HepG2 (cell line): Measurements from ENCODE around the gene RBM27. TPM values are rescaled to one million over a fixed set of nuclear protein-coding genes. Genes with fewer than 3 reads are reported as not detected.

Experiments used
- AGO2 ChIP-seq: fragments of 200-400 bp; formaldehyde crosslinking; optimal IDR thresholded peaks from 2 replicates; pipeline ENCODE3; 2017; ENCODE audit warnings: mild to moderate bottlenecking, low read depth, low read length, moderate library complexity
- ATF7-NPFF ChIP-seq: sonication (generic); formaldehyde crosslinking; IDR thresholded peaks from 2 replicates; pipeline ENCODE4 v1.8.1; 2023; ENCODE audit warnings: mild to moderate bottlenecking, low read depth, missing genetic modification reagents, moderate library complexity
- DNMT1 ChIP-seq: sonication (generic); formaldehyde crosslinking; IDR thresholded peaks from 2 replicates; pipeline ENCODE4 v1.5.1; 2020; ENCODE audit warnings: mild to moderate bottlenecking, missing genetic modification reagents
- HCFC1 ChIP-seq: fragments of 150-350 bp; IDR thresholded peaks from 2 replicates; pipeline ENCODE4 v1.6.1; 2014; ENCODE audit warnings: low read depth, low read length
- HNF4A ChIP-seq: sonication (generic); formaldehyde crosslinking; IDR thresholded peaks from 2 replicates; pipeline ENCODE4 v1.4.0; 2020; ENCODE audit warnings: missing genetic modification reagents
- MED8 ChIP-seq: sonication (generic); formaldehyde crosslinking; IDR thresholded peaks from 2 replicates; pipeline ENCODE4 v1.8.1; 2023; ENCODE audit warnings: mild to moderate bottlenecking, missing genetic modification reagents; ENCODE audit not compliant: insufficient replicate concordance
- NCOA2 ChIP-seq: sonication (generic); formaldehyde crosslinking; IDR thresholded peaks from 2 replicates; pipeline ENCODE4 v1.8.0; 2022; ENCODE audit warnings: inconsistent platforms
- PHB2 ChIP-seq: fragments of 450-650 bp; IDR thresholded peaks from 2 replicates; pipeline ENCODE4 v1.6.1; 2018; ENCODE audit not compliant: partially characterized antibody
- RAD21 ChIP-seq: fragments of 450-650 bp; formaldehyde crosslinking; IDR thresholded peaks from 2 replicates; pipeline ENCODE4 v1.5.0; 2020; ENCODE audit warnings: mild to moderate bottlenecking
- SCMH1 ChIP-seq: sonication (generic); formaldehyde crosslinking; IDR thresholded peaks from 2 replicates; pipeline ENCODE4 v1.9.0; 2021; ENCODE audit warnings: missing genetic modification reagents, mild to moderate bottlenecking, borderline replicate concordance
- ZSCAN31 ChIP-seq: sonication (generic); formaldehyde crosslinking; IDR thresholded peaks from 2 replicates; pipeline ENCODE4 v1.5.0; 2020; ENCODE audit warnings: low read depth, mild to moderate bottlenecking, missing genetic modification reagents
- polyA plus RNA-seq, 8 experiments: library from polyadenylated mRNA; depleted of rRNA in 3 of 8; stranded (reverse) in 7 of 8; unstranded in 1 of 8; fragments of >200 nt; fragmentation: Illumina TruSeq in 4 of 8; extraction: Trizol in 4 of 8; gene quantifications; 2 replicates each; pipeline versions ENCODE4 v1.2.1 to v1.2.3, GENCODE V29; 2011 to 2016; ENCODE audit warnings: low read depth in 4 of 8, missing spikeins in 1 of 8, mixed read lengths in 1 of 8; ENCODE audit not compliant: insufficient read depth in 1 of 8
- total RNA-seq, 5 experiments: library from RNA; depleted of rRNA; stranded (reverse); fragments of >200 nt; fragmentation: Illumina TruSeq; extraction: Trizol; gene quantifications; 2 replicates each; pipeline ENCODE4 v1.2.3, GENCODE V29; 2016; ENCODE audit warnings: low read depth in 1 of 5
- TF ChIP-seq, protein P1 (sequence below): sonication (generic); formaldehyde crosslinking; IDR thresholded peaks from 2 replicates; pipeline ENCODE4 v1.4.0; 2020; ENCODE audit warnings: missing genetic modification reagents
- TF ChIP-seq, protein P2 (sequence below): sonication (generic); formaldehyde crosslinking; conservative IDR thresholded peaks from 2 replicates; pipeline ENCODE4 v1.4.0; 2020; ENCODE audit warnings: missing genetic modification reagents
- TF ChIP-seq, protein P3 (sequence below): sonication (generic); formaldehyde crosslinking; IDR thresholded peaks from 2 replicates; pipeline ENCODE4 v1.4.0; 2020; ENCODE audit warnings: missing genetic modification reagents
- TF ChIP-seq, protein P4 (sequence below): sonication (generic); formaldehyde crosslinking; IDR thresholded peaks from 2 replicates; pipeline ENCODE4 v1.4.0; 2020; ENCODE audit warnings: missing genetic modification reagents, mild to moderate bottlenecking, borderline replicate concordance
- TF ChIP-seq, protein P5 (sequence below): sonication (generic); formaldehyde crosslinking; IDR thresholded peaks from 2 replicates; pipeline ENCODE4 v1.8.0; 2022; ENCODE audit warnings: missing genetic modification reagents, low read depth, mild to moderate bottlenecking, borderline replicate concordance
- TF ChIP-seq, protein P6 (sequence below): sonication (generic); formaldehyde crosslinking; IDR thresholded peaks from 2 replicates; pipeline ENCODE4 v1.5.1; 2020; ENCODE audit warnings: mild to moderate bottlenecking, missing genetic modification reagents, moderate library complexity

The RBM27 gene
- total and polyA plus RNA-seq, 2 of the 13 experiments (the other 11 are each of a cell fraction or from before 2014, with no cell fraction given): 12.9 to 23.4 TPM

DNA sequence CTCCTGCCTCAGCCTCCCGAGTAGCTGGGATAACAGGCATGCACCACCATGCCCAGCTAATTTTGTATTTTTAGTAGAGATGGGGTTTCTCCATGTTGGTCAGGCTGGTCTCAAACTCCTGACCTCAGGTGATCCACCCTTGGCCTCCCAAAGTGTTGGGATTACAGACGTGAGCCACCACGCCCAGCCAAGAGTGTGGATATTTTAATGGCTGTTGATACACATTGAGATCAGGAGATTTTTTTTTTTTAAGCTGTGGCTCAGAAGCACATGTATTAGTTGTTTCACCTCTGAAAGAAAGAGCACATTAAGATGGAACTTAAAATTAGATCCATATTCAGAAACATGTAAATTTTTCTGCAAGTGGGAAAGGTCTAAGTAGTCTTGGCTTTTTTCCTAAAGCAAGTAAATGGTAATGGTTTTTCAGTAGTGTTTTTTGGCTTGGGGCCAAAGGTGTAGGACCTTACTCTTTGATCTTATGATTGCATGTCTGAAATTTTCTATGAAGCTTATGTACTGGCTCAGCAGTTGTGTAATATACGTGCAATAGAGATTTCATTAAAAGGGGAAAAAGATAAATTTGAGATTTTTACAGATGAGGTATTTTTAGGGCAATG is 9.9 kb downstream of the RBM27 start (continued):
- TF ChIP-seq, protein P1, sequence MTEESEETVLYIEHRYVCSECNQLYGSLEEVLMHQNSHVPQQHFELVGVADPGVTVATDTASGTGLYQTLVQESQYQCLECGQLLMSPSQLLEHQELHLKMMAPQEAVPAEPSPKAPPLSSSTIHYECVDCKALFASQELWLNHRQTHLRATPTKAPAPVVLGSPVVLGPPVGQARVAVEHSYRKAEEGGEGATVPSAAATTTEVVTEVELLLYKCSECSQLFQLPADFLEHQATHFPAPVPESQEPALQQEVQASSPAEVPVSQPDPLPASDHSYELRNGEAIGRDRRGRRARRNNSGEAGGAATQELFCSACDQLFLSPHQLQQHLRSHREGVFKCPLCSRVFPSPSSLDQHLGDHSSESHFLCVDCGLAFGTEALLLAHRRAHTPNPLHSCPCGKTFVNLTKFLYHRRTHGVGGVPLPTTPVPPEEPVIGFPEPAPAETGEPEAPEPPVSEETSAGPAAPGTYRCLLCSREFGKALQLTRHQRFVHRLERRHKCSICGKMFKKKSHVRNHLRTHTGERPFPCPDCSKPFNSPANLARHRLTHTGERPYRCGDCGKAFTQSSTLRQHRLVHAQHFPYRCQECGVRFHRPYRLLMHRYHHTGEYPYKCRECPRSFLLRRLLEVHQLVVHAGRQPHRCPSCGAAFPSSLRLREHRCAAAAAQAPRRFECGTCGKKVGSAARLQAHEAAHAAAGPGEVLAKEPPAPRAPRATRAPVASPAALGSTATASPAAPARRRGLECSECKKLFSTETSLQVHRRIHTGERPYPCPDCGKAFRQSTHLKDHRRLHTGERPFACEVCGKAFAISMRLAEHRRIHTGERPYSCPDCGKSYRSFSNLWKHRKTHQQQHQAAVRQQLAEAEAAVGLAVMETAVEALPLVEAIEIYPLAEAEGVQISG: no peak
- TF ChIP-seq PHB2: no peak
- TF ChIP-seq ZSCAN31 (CRISPR knock-in tag): no peak
- peak; percentile 74 for TF ChIP-seq HNF4A (CRISPR knock-in tag)
- TF ChIP-seq NCOA2 (CRISPR knock-in tag): peak; percentile 54; the same call in 1 of the 2 replicates
- TF ChIP-seq, protein P2, sequence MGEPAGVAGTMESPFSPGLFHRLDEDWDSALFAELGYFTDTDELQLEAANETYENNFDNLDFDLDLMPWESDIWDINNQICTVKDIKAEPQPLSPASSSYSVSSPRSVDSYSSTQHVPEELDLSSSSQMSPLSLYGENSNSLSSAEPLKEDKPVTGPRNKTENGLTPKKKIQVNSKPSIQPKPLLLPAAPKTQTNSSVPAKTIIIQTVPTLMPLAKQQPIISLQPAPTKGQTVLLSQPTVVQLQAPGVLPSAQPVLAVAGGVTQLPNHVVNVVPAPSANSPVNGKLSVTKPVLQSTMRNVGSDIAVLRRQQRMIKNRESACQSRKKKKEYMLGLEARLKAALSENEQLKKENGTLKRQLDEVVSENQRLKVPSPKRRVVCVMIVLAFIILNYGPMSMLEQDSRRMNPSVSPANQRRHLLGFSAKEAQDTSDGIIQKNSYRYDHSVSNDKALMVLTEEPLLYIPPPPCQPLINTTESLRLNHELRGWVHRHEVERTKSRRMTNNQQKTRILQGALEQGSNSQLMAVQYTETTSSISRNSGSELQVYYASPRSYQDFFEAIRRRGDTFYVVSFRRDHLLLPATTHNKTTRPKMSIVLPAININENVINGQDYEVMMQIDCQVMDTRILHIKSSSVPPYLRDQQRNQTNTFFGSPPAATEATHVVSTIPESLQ (CRISPR knock-in tag): no peak
- no peak for TF ChIP-seq SCMH1 (CRISPR knock-in tag)
- no peak for TF ChIP-seq DNMT1 (CRISPR knock-in tag)
- no peak for TF ChIP-seq MED8 (CRISPR knock-in tag)
- TF ChIP-seq HCFC1: no peak
- TF ChIP-seq RAD21: no peak
- no peak for TF ChIP-seq ATF7-NPFF (CRISPR knock-in tag)
- TF ChIP-seq, protein P3, sequence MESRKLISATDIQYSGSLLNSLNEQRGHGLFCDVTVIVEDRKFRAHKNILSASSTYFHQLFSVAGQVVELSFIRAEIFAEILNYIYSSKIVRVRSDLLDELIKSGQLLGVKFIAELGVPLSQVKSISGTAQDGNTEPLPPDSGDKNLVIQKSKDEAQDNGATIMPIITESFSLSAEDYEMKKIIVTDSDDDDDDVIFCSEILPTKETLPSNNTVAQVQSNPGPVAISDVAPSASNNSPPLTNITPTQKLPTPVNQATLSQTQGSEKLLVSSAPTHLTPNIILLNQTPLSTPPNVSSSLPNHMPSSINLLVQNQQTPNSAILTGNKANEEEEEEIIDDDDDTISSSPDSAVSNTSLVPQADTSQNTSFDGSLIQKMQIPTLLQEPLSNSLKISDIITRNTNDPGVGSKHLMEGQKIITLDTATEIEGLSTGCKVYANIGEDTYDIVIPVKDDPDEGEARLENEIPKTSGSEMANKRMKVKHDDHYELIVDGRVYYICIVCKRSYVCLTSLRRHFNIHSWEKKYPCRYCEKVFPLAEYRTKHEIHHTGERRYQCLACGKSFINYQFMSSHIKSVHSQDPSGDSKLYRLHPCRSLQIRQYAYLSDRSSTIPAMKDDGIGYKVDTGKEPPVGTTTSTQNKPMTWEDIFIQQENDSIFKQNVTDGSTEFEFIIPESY (CRISPR knock-in tag): no peak
- TF ChIP-seq, protein P4, sequence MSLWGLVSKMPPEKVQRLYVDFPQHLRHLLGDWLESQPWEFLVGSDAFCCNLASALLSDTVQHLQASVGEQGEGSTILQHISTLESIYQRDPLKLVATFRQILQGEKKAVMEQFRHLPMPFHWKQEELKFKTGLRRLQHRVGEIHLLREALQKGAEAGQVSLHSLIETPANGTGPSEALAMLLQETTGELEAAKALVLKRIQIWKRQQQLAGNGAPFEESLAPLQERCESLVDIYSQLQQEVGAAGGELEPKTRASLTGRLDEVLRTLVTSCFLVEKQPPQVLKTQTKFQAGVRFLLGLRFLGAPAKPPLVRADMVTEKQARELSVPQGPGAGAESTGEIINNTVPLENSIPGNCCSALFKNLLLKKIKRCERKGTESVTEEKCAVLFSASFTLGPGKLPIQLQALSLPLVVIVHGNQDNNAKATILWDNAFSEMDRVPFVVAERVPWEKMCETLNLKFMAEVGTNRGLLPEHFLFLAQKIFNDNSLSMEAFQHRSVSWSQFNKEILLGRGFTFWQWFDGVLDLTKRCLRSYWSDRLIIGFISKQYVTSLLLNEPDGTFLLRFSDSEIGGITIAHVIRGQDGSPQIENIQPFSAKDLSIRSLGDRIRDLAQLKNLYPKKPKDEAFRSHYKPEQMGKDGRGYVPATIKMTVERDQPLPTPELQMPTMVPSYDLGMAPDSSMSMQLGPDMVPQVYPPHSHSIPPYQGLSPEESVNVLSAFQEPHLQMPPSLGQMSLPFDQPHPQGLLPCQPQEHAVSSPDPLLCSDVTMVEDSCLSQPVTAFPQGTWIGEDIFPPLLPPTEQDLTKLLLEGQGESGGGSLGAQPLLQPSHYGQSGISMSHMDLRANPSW (CRISPR knock-in tag): no peak
- TF ChIP-seq AGO2: no peak
- TF ChIP-seq, protein P5, sequence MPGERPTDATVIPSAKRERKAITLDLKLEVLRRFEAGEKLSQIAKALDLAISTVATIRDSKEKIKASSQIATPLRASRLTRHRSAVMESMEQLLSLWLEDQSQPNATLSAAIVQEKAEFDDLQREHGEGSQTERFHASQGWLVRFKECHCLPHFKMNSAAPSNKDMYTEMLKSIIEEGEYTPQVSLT: no peak
- TF ChIP-seq, protein P6, sequence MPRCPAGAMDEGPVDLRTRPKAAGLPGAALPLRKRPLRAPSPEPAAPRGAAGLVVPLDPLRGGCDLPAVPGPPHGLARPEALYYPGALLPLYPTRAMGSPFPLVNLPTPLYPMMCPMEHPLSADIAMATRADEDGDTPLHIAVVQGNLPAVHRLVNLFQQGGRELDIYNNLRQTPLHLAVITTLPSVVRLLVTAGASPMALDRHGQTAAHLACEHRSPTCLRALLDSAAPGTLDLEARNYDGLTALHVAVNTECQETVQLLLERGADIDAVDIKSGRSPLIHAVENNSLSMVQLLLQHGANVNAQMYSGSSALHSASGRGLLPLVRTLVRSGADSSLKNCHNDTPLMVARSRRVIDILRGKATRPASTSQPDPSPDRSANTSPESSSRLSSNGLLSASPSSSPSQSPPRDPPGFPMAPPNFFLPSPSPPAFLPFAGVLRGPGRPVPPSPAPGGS (CRISPR knock-in tag): no peak
